Mesenchymal stem cell (in vitro differentiated cells and primary cell): ENCODE data around the gene HSPBP1.
"Not testable (repeated sequence)": the region's sequence is repeated elsewhere in the genome, so short reads cannot be mapped to it uniquely, and the experiment has no call there.

Source experiments
- DNase-seq: peaks from one replicate; pipeline ENCODE4 v3.0.0-alpha.2; 2013
- H2AFZ ChIP-seq: one replicate; pipeline ENCODE4 v1.6.1; 2013; ENCODE audit warnings: low read depth, mild to moderate bottlenecking, control low read depth, inconsistent platforms, low read length, moderate library complexity
- H2AK5ac ChIP-seq: 2 replicates; pipeline ENCODE4 v1.6.1; 2013; ENCODE audit warnings: low read length, moderate library complexity, mild to moderate bottlenecking, inconsistent platforms; ENCODE audit not compliant: severe bottlenecking
- H2BK120ac ChIP-seq: one replicate; pipeline ENCODE4 v1.6.1; 2013; ENCODE audit warnings: low read depth, mild to moderate bottlenecking, inconsistent platforms, low read length, moderate library complexity
- H2BK12ac ChIP-seq, 2 experiments: one replicate each; pipeline ENCODE4 v1.6.1; 2013; ENCODE audit warnings: inconsistent platforms in 2 of 2, low read length in 2 of 2, mild to moderate bottlenecking in 2 of 2, moderate library complexity in 2 of 2, control low read depth in 1 of 2
- H2BK15ac ChIP-seq: one replicate; pipeline ENCODE4 v1.6.1; 2013; ENCODE audit warnings: mild to moderate bottlenecking, low read depth, inconsistent platforms; ENCODE audit not compliant: poor library complexity, severe bottlenecking
- H2BK5ac ChIP-seq: 2 replicates; pipeline ENCODE4 v1.6.1; 2013; ENCODE audit warnings: low read depth, mild to moderate bottlenecking, low read length, control low read depth, inconsistent platforms; ENCODE audit not compliant: poor library complexity, severe bottlenecking
- H3K14ac ChIP-seq, 2 experiments: one replicate each; pipeline ENCODE4 v1.6.1; 2013; ENCODE audit warnings: inconsistent platforms in 2 of 2, low read length in 2 of 2, control low read depth in 1 of 2, mild to moderate bottlenecking in 1 of 2, moderate library complexity in 1 of 2
- H3K18ac ChIP-seq, 2 experiments: one replicate each; pipeline ENCODE4 v1.6.1; 2013; ENCODE audit warnings: inconsistent platforms in 2 of 2, low read length in 2 of 2, control low read depth in 1 of 2, low read depth in 1 of 2, mild to moderate bottlenecking in 1 of 2
- H3K23ac ChIP-seq, 2 experiments: one replicate each; pipeline ENCODE4 v1.6.1; 2013; ENCODE audit warnings: inconsistent platforms in 2 of 2, low read length in 2 of 2, mild to moderate bottlenecking in 2 of 2, moderate library complexity in 2 of 2, control low read depth in 1 of 2
- H3K27ac ChIP-seq: 2 replicates; pipeline ENCODE4 v1.5.1; 2013; ENCODE audit warnings: mild to moderate bottlenecking, moderate library complexity, low read length, control low read depth, inconsistent platforms; ENCODE audit not compliant: poor library complexity, severe bottlenecking
- H3K27me3 ChIP-seq, 2 experiments: 2 replicates each; pipeline versions ENCODE4 v1.6.1 to v1.7.0; 2013; ENCODE audit warnings: low read length in 2 of 2, mild to moderate bottlenecking in 2 of 2, moderate library complexity in 2 of 2, control low read depth in 1 of 2, inconsistent platforms in 1 of 2; ENCODE audit not compliant: control insufficient read depth in 1 of 2, insufficient read depth in 1 of 2
- H3K36me3 ChIP-seq, 2 experiments: 2 replicates each; pipeline versions ENCODE4 v1.6.1 to v1.7.0; 2013; ENCODE audit warnings: low read length in 2 of 2, control low read depth in 1 of 2, inconsistent platforms in 1 of 2, low read depth in 1 of 2, mild to moderate bottlenecking in 1 of 2; ENCODE audit not compliant: insufficient read depth in 2 of 2, control insufficient read depth in 1 of 2
- H3K4ac ChIP-seq, 2 experiments: one replicate each; pipeline ENCODE4 v1.6.1; 2013; ENCODE audit warnings: inconsistent platforms in 2 of 2, low read length in 2 of 2, mild to moderate bottlenecking in 2 of 2, moderate library complexity in 2 of 2, control low read depth in 1 of 2, low read depth in 1 of 2
- H3K4me1 ChIP-seq: 2 replicates; pipeline ENCODE4 v1.6.1; 2013; ENCODE audit warnings: low read depth, low read length, control low read depth; ENCODE audit not compliant: control insufficient read depth, insufficient read depth
- H3K4me2 ChIP-seq: 2 replicates; pipeline ENCODE4 v1.6.1; 2013; ENCODE audit warnings: low read length, mild to moderate bottlenecking, inconsistent platforms; ENCODE audit not compliant: poor library complexity, severe bottlenecking
- H3K4me3 ChIP-seq, 2 experiments: 2 replicates each; pipeline versions ENCODE4 v1.5.1 to v1.7.0; 2013; ENCODE audit warnings: low read length in 2 of 2, mild to moderate bottlenecking in 2 of 2, control low read depth in 1 of 2, low read depth in 1 of 2; ENCODE audit not compliant: insufficient read depth in 1 of 2
- H3K79me1 ChIP-seq: replicated peaks from 2 replicates; pipeline ENCODE4 v1.6.1; 2013; ENCODE audit warnings: mild to moderate bottlenecking, control low read depth, low read length, inconsistent platforms; ENCODE audit not compliant: poor library complexity, severe bottlenecking
- H3K9ac ChIP-seq: 2 replicates; pipeline ENCODE4 v1.7.0; 2013; ENCODE audit warnings: mild to moderate bottlenecking, low read length, moderate library complexity
- H3K9me3 ChIP-seq: 2 replicates; pipeline ENCODE4 v1.7.0; 2013; ENCODE audit warnings: mild to moderate bottlenecking, low read length; ENCODE audit not compliant: control insufficient read depth
- H4K8ac ChIP-seq: one replicate; pipeline ENCODE4 v1.6.1; 2013; ENCODE audit warnings: inconsistent platforms, mild to moderate bottlenecking, low read length, moderate library complexity
- H4K91ac ChIP-seq: one replicate; pipeline ENCODE4 v1.6.1; 2013; ENCODE audit warnings: mild to moderate bottlenecking, low read length, inconsistent platforms
- WGBS: methylation state at CpG from one replicate; pipeline ENCODE4 v1.1.7; 2013; ENCODE audit warnings: mixed read lengths; 5-methylcytosine and 5-hydroxymethylcytosine counted together

HSPBP1 gene

DNA sequence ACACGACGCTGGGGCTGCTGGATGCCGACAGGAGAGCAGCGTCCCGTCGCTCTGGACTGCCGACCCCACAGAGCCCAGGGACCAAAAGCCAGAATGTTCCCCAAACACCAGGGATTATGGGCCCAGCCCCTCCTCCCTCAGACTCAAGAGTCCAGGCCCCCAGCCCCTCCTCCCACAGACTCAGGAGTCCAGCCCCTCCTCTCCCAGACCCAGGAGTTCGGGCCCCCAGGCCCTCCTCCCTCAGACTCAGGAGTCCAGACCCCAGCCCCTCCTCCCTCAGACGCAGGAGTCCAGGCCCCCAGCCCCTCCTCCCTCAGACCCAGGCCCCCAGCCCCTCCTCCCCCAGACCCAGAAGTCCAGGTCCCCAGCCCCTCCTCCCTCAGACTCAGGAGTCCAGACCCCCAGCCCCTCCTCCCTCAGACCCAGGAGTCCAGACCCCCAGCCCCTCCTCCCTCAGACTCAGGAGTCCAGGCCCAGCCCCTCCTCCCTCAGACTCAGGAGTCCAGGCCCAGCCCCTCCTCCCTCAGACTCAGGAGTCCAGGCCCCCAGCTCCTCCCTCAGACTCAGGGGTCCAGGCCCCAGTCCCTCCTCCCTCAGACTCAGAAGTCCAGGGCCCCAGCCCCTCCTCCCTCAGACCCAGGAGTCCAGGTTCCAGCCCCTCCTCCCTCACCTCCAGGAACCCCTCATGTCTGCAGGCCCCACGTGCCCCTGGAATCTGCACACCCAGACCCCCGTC is 55.1 kb downstream of the HSPBP1 start:
- not testable (repeated sequence) for DNase-seq, H3K4ac ChIP-seq, H3K18ac ChIP-seq, H2BK120ac ChIP-seq, H3K14ac ChIP-seq, H2BK12ac ChIP-seq, H2BK5ac ChIP-seq, H3K4me3 ChIP-seq, H4K8ac ChIP-seq, H4K91ac ChIP-seq, H3K23ac ChIP-seq, H2AK5ac ChIP-seq, H3K9ac ChIP-seq, H3K27me3 ChIP-seq, H3K9me3 ChIP-seq, H2BK15ac ChIP-seq, H3K4me2 ChIP-seq, H3K79me1 ChIP-seq, H3K27ac ChIP-seq, H2AFZ ChIP-seq
- Histone ChIP-seq H3K36me3 (peaks cover 40 to 57% of the 10 kb centered on the region in 2 experiments), H3K4me1 (peaks cover 17% of the 10 kb centered on the region)
- 72% methylated on average over 9 of the region's 11 CpGs for WGBS

DNA sequence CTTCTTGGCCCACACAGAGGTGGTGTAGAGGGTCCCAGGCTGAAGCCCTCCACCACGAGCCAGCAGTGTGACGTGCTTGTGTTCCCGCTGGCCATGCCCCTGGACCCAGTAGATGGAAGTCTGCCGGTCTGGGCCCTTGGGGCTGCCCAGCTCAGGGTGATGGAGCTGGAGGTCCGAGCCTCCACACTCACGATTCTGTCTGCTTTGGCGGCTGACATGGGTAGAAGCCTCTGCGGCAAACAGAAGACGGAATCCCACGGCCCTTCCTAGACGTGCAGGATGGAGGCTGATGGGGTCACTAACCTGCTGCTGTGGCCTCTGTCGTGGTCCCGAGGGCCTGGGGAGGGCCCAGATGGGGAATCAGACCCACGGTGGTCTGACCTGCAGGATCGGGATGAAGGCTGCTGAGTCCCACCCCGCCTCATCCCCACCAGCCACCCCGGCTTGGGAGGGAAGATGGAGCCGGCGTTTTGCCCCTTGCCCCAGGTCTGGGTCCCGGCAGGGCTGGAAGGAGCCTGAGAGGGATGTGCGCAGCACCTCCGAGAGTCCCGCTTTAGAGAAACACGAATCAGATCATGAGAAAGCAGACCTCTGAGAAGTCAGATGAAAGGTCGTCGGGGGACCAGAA is 55.8 kb downstream of the HSPBP1 start:
- no peak overlapping the region for H2BK120ac ChIP-seq
- no peak overlapping the region for H4K8ac ChIP-seq
- H3K23ac ChIP-seq: no peak overlapping the region
- H4K91ac ChIP-seq: no peak overlapping the region
- H3K14ac ChIP-seq: no peak overlapping the region
- no peak overlapping the region for H3K27ac ChIP-seq
- H3K4me2 ChIP-seq: no peak overlapping the region
- H3K4me1 ChIP-seq: peaks cover 15% of the 10 kb centered on the region
- 93% methylated on average over 26 of the region's 26 CpGs for WGBS
- H3K18ac ChIP-seq: no peak overlapping the region
- no peak overlapping the region for H3K9ac ChIP-seq
- H3K27me3 ChIP-seq: no peaks in the 10 kb centered on the region
- H2BK15ac ChIP-seq: no peak overlapping the region
- peaks cover 7% of the 10 kb centered on the region for H3K79me1 ChIP-seq
- no peak overlapping the region for H2AK5ac ChIP-seq
- no peak overlapping the region for H2AFZ ChIP-seq
- H2BK5ac ChIP-seq: no peak overlapping the region
- peak overlapping the region in 1 of 2 experiments; percentile 22 for H2BK12ac ChIP-seq
- peaks cover 33 to 50% of the 10 kb centered on the region in 2 experiments for H3K36me3 ChIP-seq
- DNase-seq: no peak
- H3K9me3 ChIP-seq: no peaks in the 10 kb centered on the region
- no peak overlapping the region for H3K4ac ChIP-seq
- no peak overlapping the region for H3K4me3 ChIP-seq

DNA sequence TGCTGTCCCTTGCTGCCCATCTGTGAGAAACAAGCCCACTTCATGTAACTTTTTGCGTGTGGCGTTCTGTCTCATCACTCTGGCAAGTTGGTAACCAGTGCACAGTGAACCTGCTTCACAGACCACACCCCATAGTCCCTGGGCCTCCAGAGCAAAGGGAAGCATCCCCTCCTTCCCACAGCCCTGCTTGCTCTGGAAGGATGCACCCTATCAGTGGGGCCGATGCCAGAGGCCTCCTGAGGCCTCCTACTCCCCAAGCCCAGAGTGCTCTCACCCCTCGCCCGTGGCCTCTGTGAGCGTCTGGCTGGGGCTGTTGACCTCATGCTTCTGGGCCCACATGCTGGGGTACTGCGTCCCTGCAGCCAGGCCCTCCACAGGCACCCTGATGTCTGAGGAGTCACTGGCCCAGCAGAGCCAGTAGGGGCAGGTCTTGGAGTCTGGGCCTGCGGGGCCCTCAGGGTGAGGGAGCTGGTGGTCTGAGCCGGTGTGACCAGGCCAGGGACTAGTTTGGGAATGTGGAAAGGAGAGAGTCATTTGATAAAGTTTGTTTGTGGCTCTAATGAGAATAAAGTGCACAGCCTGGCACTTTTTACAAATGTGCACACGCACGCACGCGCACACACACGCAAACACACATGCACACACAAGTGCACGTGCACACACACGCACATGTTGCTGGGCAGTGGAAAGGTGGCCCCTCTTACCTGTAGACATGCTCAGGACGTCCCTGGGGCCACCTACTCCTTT is 56.4 kb downstream of the HSPBP1 start:
- no peak overlapping the region for H3K4me3 ChIP-seq
- no peak overlapping the region for H3K23ac ChIP-seq
- H3K9me3 ChIP-seq: no peaks in the 10 kb centered on the region
- peak overlapping the region in 1 of 2 experiments; percentile 22 for H2BK12ac ChIP-seq
- H2AFZ ChIP-seq: no peak overlapping the region
- no peak overlapping the region for H2BK15ac ChIP-seq
- H3K18ac ChIP-seq: no peak overlapping the region
- H4K91ac ChIP-seq: no peak overlapping the region
- no peak overlapping the region for H3K27ac ChIP-seq
- H3K9ac ChIP-seq: no peak overlapping the region
- no peak overlapping the region for H4K8ac ChIP-seq
- WGBS: 97% methylated on average over 17 of the region's 17 CpGs
- no peak overlapping the region for H2BK5ac ChIP-seq
- H2BK120ac ChIP-seq: no peak overlapping the region
- H3K27me3 ChIP-seq: no peaks in the 10 kb centered on the region
- no peak overlapping the region for H2AK5ac ChIP-seq
- no peak overlapping the region for H3K14ac ChIP-seq
- H3K4ac ChIP-seq: no peak overlapping the region
- H3K4me1 ChIP-seq: peaks cover 8% of the 10 kb centered on the region
- peaks cover 28 to 43% of the 10 kb centered on the region in 2 experiments for H3K36me3 ChIP-seq
- H3K4me2 ChIP-seq: no peak overlapping the region
- peaks cover 3% of the 10 kb centered on the region for H3K79me1 ChIP-seq
- DNase-seq: no peak

DNA sequence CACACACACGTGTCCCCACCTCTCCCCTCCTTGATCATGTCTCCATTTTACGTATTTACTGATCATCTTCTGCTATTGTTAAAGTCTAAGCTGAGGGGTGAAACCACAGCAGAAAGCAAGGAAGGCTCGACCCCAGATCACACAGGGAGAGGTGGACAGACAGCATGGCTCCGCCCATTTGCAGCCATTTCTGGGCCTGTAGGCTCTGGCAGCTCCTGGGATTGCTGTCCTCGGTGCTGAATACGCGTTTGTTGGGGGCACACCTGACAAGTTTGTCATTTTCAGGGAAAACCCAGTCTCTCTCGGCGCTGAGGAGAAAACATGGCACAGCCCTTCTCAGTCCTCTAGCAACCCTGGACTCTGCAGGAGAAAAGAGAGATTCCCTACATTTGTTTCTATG is 59.4 kb downstream of the HSPBP1 start:
- Histone ChIP-seq H3K9me3 (no peaks in the 10 kb centered on the region), H3K79me1 (no peaks in the 10 kb centered on the region), H2AK5ac (no peak overlapping the region), H4K8ac (no peak overlapping the region), H3K4ac (no peak overlapping the region), H3K9ac (no peak overlapping the region), H3K23ac (no peak overlapping the region), H2BK120ac (no peak overlapping the region), H3K36me3 (peaks cover 5 to 15% of the 10 kb centered on the region in 2 experiments), H2BK12ac (no peak overlapping the region), H2BK5ac (no peak overlapping the region), H3K4me3 (no peak overlapping the region), H4K91ac (no peak overlapping the region), H3K4me2 (no peak overlapping the region), H3K27ac (no peak overlapping the region), H3K14ac (no peak overlapping the region), H3K4me1 (peaks cover 11% of the 10 kb centered on the region), H2BK15ac (no peak overlapping the region), H3K27me3 (no peaks in the 10 kb centered on the region), H3K18ac (no peak overlapping the region), H2AFZ (no peak overlapping the region)
- WGBS: 67% methylated on average over 9 of the region's 9 CpGs
- DNase-seq: no peak
